SJSA1 (cell line): ENCODE measurements around the gene REXO1. TPM values are rescaled to one million over a fixed set of nuclear protein-coding genes. Genes with fewer than 3 reads are reported as not detected.
"Not testable (repeated sequence)": the region's sequence is repeated elsewhere in the genome, so short reads cannot be mapped to it uniquely, and the experiment has no call there.

Experiments used
- DNase-seq, 2 experiments: peaks; one replicate each; pipeline ENCODE4 v3.0.0-alpha.2; 2015 to 2020; ENCODE audit warnings: low spot score in 2 of 2, low read depth in 1 of 2
- H3K27ac ChIP-seq: fragments of 250-450 bp; sonication (Bioruptor Pico); 2 replicates; pipeline ENCODE4 v1.5.1; 2020; ENCODE audit warnings: mild to moderate bottlenecking, moderate library complexity
- H3K27me3 ChIP-seq: fragments of 250-450 bp; sonication (Bioruptor Pico); replicated peaks from 2 replicates; pipeline ENCODE4 v1.5.1; 2020; ENCODE audit warnings: mild to moderate bottlenecking, moderate library complexity
- H3K36me3 ChIP-seq: fragments of 250-450 bp; sonication (Bioruptor Pico); 2 replicates; pipeline ENCODE4 v1.5.1; 2020; ENCODE audit warnings: mild to moderate bottlenecking
- H3K4me1 ChIP-seq: fragments of 250-450 bp; sonication (Bioruptor Pico); replicated peaks from 2 replicates; pipeline ENCODE4 v1.6.1; 2021; ENCODE audit warnings: mild to moderate bottlenecking
- H3K4me3 ChIP-seq: fragments of 250-450 bp; sonication (Bioruptor Pico); 2 replicates; pipeline ENCODE4 v1.5.1; 2020; ENCODE audit warnings: mild to moderate bottlenecking
- H3K9me3 ChIP-seq: fragments of 250-450 bp; sonication (Bioruptor Pico); replicated peaks from 2 replicates; pipeline ENCODE4 v1.5.1; 2020; ENCODE audit warnings: mild to moderate bottlenecking
- total RNA-seq: library from RNA; depleted of rRNA; stranded (reverse); fragments of >200 nt; shearing (Covaris generic); gene quantifications from 2 replicates; pipeline ENCODE4 v1.2.3, GENCODE V29; 2014

The REXO1 gene
- total RNA-seq, 1 experiment from 2014 or later = 14.1 TPM

DNA sequence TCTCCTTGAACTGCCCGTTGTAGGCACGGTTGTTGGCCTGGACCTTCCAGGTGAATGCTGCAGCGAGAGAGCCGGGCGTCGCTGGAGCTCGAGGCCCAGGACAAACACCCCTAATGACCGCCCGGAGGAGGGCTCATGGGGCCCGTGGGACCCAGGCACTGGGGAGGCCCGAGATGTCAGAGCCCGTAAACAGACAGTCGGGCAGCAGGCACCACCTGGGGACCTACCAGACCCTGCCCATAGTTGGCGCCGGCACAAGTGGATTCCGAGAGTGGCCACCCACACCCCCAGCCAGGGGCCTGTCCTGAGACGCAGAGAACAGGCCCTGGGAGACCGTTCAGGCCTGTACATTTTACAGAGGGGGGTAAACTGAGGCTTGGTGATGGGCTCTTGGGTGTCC, 38.6 kb downstream of the REXO1 start:
- Histone ChIP-seq H3K36me3 (peaks cover 9% of the 10 kb centered on the region), H3K9me3 (no peaks in the 10 kb centered on the region), H3K4me3 (no peak overlapping the region), H3K4me1 (peaks cover 21% of the 10 kb centered on the region), H3K27me3 (no peaks in the 10 kb centered on the region), H3K27ac (no peak overlapping the region)
- no peak for DNase-seq

DNA sequence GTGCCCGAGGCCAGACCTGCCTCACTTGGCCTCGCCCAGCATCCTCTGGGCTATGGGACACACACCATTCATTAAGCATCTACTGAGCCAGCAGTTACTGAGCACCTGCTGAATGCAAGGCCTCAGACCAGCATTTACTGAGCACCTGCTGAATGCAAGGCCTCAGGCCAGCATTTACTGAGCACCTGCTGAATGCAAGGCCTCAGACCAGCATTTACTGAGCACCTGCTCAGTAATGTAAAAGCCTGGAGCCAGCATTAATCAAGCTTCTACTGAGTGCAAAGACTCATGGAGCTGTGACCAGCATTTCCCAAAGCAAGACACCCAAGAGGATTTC, 39.9 kb downstream of the REXO1 start:
- peaks cover 20% of the 10 kb centered on the region for H3K4me1 ChIP-seq

DNA sequence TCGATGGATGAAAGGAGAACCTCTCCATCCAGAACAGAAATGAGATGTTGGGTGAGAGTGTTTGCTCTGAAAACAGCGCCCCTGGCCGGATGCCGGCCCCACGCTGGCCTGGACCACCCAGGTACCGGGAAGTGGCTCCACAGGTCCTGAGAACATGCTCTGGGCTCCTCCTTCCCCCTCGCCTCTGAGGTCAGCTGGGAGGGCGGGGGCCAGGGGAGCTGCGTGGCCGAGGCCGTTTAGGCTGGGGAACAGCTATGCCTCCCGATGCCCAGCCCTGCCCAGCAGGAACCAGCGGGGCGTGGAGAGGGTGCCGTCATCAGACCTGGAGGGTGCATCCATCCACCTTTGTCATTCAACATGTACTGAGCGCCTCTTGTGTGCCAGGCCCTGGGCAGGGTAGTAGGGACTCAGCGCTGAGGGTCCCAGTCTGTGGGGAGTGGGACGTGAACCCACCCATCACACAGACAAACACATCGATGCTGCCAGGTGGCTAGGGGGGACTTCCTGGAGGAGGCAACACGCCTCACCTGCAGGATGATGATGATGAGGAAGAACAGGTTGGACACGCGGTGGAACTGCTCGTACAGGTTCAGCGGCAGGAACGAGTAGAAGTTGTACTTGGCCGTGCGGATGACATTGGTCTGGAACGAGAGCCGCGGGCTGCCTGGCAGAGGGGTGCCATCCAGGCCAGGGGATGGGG, 40.4 kb downstream of the REXO1 start:
- H3K4me3 ChIP-seq = no peak overlapping the region
- H3K27me3 ChIP-seq = no peaks in the 10 kb centered on the region
- peaks cover 14% of the 10 kb centered on the region for H3K4me1 ChIP-seq
- H3K9me3 ChIP-seq = no peaks in the 10 kb centered on the region
- no peak overlapping the region for H3K27ac ChIP-seq
- H3K36me3 ChIP-seq = peaks cover 6% of the 10 kb centered on the region
- peak in 1 of 2 experiments; percentile 43 for DNase-seq

More for the DNA sequence above, 39.9 kb downstream of the REXO1 start:
- no peak overlapping the region for H3K4me3 ChIP-seq
- no peaks in the 10 kb centered on the region for H3K9me3 ChIP-seq
- no peak for DNase-seq
- no peaks in the 10 kb centered on the region for H3K27me3 ChIP-seq
- no peak overlapping the region for H3K27ac ChIP-seq
- H3K36me3 ChIP-seq = peaks cover 6% of the 10 kb centered on the region

DNA sequence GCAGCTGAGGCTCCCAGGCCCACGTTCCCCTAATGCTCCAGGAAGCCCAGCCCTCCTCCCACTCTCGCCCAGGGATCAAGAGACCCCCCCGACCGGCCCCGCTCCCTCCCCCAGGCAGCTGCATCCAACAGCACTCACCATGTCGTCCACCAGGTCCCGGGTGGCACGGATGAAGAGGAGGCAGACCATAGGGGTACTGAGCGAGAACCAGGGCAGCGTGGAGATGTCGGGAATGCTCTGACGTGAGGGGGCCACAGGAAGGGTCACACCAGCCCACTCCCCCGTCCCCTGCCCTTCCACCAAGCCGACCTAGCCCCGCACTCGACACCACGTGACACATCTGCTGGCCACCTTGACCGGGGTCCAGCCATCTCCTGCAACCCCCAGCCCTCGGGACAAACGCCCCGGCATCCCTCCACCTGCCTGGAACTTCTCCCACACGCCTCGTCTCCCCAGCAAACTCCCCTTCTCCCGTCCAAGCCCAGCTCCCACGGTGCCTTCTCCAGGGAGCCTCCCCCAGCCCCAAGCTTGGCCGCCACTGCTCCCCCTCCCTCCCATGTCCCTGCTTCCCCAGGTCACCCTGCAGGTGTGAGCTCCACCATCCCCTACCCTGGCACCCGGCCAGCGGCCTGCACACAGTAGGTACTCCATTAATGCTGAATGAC, 41.1 kb downstream of the REXO1 start:
- Histone ChIP-seq H3K4me3 (no peak overlapping the region), H3K4me1 (peaks cover 12% of the 10 kb centered on the region), H3K27me3 (no peaks in the 10 kb centered on the region), H3K9me3 (no peaks in the 10 kb centered on the region), H3K27ac (no peak overlapping the region), H3K36me3 (peaks cover 6% of the 10 kb centered on the region)
- DNase-seq = peak in 1 of 2 experiments; percentile 48

DNA sequence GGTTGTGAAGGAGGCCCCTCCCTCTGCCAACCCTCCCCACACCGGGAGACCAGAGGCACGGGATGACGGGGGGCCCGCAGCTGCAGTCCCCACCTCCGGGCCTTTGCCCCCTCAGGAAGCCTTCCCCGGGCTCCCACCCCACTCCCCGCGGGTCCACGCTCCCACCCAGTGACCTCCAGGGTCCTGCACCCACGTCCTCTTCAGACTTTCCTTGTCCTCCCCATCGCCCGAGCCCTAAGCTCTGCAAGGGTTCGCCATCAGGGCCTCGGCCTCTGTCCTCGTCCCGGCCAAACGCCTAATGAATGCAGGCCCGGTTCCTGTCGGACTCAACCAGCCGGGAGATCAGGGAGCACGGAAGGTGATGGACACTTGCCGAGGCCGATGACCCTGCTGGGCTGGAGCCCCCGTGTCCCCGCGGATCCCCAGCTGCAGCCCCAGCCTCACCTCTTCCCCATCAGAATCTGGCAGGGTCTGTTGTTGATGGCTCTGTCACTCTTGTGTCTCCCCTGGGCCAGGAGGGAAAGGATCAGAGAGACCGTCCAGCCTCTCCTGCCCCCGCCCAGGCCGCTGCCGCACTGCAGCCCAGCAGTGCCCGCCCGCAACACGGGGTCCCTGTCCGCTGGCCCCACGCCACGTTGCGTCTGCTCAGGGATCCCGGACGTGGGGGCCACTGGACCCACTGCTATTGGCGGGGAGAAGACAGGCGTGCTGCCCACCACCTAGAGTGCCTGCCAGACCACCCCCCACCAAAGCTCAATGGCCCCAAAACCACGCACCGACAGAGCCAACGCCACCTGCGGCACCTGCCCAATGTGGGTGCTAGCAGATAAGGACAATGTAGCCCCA, 41.9 kb downstream of the REXO1 start:
- H3K9me3 ChIP-seq = no peaks in the 10 kb centered on the region
- peaks cover 6% of the 10 kb centered on the region for H3K36me3 ChIP-seq
- H3K4me1 ChIP-seq = peaks cover 7% of the 10 kb centered on the region
- no peak overlapping the region for H3K27ac ChIP-seq
- no peak overlapping the region for H3K4me3 ChIP-seq
- DNase-seq = peak in 1 of 2 experiments; percentile 43
- no peaks in the 10 kb centered on the region for H3K27me3 ChIP-seq

DNA sequence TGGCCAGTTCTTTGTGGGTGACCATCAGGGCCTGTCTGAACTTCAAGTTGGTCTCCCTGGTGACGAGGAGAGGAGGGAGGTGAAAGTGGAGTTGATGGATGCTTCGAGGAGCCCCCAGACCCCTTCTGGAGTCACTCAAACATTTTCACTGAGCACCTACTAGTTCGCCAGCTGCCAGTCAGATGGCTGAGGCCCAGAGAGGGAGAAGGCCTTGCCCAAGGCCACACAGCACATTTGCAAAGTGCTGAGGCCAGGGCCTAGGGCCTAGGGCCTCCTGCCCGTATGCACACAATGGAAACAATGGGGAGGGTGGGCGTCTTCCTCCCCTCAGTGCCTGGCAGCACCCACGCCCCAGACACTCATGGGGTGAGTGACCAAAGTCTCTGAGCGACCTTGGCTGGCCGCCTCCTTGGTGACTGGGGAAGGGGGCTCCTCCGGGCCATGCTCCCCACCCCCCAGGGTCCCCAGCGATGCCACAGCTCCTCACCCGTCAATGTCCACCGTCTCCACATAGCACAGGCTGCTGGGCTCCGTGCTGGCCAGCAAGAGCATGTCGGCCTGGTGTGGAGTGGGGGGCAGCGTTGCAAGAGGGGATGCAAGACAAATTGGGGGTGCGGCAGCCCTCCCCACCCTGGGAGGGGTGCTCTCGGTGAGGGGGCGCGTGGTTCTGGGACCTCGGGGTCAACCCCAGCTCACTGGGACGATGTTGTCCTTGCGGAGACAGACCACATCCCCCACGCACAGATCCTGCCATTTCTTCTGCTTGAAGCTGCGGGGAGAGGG, 42.7 kb downstream of the REXO1 start:
- peak in 1 of 2 experiments; percentile 42 for DNase-seq
- no peaks in the 10 kb centered on the region for H3K4me1 ChIP-seq
- peaks cover 6% of the 10 kb centered on the region for H3K36me3 ChIP-seq
- no peaks in the 10 kb centered on the region for H3K27me3 ChIP-seq
- no peaks in the 10 kb centered on the region for H3K9me3 ChIP-seq
- no peak overlapping the region for H3K4me3 ChIP-seq
- no peak overlapping the region for H3K27ac ChIP-seq

DNA sequence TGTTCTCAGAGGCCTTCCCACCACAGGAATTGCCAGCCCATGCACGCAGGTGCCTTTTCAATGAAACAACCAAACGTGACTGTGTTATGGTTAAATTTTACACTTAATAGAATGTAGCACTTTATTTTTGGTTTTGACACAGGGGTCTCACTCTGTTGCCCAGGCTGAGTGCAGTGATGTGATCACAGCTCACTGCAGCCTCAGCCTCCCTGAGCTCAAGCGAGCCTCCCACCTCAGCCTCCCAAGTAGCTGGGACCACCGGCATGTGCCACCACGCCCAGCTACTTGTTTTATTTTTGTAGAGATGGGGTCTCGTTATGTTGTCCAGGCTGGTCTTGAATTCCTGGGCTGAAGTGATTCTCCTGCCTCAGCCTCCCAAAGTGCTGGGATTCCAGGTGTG, 43.4 kb downstream of the REXO1 start:
- Histone ChIP-seq H3K27ac (no peak overlapping the region), H3K36me3 (peaks cover 6% of the 10 kb centered on the region), H3K4me1 (no peaks in the 10 kb centered on the region), H3K9me3 (no peaks in the 10 kb centered on the region), H3K4me3 (no peak overlapping the region), H3K27me3 (no peaks in the 10 kb centered on the region)
- DNase-seq = no peak

DNA sequence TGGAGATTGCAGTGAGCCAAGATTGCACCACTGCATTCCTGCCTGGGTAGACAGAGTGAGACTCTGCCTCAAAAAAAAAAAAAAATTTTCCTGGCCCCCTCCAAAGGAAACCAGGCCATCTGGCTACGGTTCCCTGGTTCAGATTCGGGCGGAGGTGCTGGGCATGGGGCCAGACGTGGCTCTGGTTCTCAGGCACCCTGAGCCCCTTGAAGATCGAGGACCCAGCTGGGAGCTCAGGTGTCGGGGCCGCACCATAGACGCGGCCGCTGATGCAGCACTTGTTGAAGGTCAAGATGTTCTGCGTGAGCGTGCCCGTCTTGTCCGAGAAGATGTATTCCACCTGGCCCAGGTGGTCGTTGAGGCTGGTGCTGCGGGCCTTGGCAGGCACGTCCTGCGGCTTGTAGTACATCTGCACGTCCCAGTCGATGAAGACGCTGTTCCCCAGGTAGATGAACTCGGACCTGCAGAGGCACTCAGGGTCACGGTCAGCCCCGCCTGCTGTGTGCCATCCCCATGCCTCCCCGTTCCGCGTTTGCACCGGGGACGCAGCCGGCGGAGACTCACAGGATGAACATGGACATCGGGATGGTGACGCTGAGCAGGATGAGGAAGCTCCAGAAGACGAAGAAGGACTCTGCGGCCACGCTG, 48.5 kb downstream of the REXO1 start:
- H3K36me3 ChIP-seq = peaks cover 2% of the 10 kb centered on the region
- H3K4me3 ChIP-seq = no peak overlapping the region
- H3K4me1 ChIP-seq = peaks cover 9% of the 10 kb centered on the region
- no peak for DNase-seq
- 0 out of 2 replicates have a peak, but pooled peaks cover 4% of the 10 kb centered on the region for H3K27me3 ChIP-seq
- no peaks in the 10 kb centered on the region; the same call in 1 of the 2 replicates for H3K9me3 ChIP-seq
- no peak overlapping the region for H3K27ac ChIP-seq

DNA sequence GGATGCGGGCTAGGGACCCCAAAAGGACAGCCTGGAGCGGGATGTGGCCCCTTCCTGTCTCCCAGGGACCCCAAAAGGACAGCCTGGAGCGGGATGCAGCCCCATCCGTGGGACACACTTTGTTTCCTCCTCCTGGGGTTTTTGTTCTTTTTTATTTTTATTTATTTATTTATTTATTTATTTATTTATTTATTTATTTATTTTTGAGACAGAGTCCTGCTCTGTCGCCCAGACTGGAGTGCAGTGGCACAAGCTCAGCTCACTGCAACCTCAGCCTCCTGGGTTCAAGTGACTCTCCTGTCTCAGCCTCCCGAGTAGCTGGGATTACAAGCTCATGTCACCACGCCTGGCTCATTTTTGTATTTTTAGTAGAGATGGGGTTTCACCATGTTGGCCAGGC, 51.0 kb downstream of the REXO1 start:
- DNase-seq, H3K4me1 ChIP-seq, H3K9me3 ChIP-seq, H3K4me3 ChIP-seq, H3K27me3 ChIP-seq, H3K36me3 ChIP-seq, H3K27ac ChIP-seq: not testable (repeated sequence)

DNA sequence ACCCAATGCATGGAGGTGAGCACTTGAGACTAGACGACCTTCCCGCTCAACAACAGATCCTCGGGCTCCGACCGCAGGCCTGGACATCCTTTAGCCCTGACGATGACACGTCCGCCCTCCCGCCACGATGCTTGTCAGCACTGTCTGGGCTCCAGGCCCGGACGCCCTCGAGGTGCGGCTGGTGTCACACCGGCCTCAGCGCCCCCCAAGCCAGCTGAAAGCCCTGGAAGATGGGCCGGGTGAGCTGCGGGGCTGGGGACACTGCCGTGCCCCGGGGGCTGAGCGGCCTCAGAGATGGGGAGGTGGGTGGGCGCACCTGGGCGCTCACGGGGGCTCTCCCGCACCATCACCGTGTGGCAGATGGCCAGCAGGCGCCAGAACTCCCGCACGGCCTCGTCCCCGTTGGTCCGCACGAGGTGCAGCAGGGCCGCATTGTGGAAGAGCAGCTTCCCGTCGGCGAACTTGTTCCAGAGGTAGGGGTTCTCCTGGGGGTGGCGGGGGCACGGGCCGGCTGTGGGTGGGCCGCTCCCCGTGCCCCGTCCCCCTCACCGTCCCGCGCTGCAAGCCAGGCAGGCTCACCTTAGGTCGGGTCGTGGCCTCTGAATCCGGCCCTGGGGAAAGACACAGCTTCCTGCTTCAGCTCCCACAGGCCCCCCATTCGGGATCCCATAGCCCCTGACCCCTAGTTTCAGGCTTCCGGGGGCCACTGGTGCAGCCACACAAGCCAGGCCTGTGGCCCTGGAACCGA, 51.7 kb downstream of the REXO1 start:
- Histone ChIP-seq H3K27me3 (0 out of 2 replicates have a peak, but pooled peaks cover 4% of the 10 kb centered on the region), H3K27ac (no peak overlapping the region), H3K9me3 (no peaks in the 10 kb centered on the region; the same call in 1 of the 2 replicates), H3K4me3 (no peak overlapping the region), H3K4me1 (peaks cover 9% of the 10 kb centered on the region), H3K36me3 (no peaks in the 10 kb centered on the region; the same call in 1 of the 2 replicates)
- DNase-seq = no peak

DNA sequence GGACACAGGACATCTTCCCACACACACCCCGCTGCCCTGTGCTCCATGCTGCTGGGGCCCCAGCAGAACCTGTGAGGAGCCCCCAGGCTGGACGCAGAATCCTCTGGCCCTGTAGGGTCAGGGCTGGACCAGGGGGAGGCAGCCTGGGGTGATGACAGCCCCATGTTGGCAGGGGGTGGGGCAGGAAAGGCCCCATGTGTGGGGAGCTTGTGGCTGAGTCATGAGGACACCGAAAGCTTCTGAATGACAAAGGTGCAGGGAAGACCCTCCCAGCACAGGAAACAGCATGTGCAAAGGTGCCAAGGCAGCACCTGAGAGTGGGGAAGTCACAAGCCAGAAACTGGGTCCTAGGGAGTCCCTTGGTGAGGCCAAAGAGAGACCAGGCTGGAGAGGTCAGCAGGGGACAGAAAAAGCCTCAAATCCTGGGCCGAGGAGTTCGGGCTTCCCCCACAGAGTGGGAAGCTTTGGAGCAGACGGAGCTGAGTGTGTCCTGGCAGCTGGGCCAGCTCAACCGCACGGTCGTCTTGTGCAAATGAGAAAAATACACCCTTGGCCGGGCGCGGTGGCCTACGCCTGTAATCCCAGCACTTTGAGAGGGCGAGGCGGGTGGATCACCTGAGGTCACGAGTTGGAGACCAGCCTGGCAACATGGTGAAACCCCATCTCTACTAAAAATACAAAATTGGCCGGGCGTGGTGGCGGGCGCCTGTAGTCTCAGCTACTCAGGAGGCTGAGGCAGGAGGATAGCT, 53.7 kb downstream of the REXO1 start:
- DNase-seq = no peak
- peaks cover 9% of the 10 kb centered on the region for H3K4me1 ChIP-seq
- H3K9me3 ChIP-seq = peaks cover 3% of the 10 kb centered on the region
- H3K4me3 ChIP-seq = no peak overlapping the region
- no peaks in the 10 kb centered on the region for H3K36me3 ChIP-seq
- no peak overlapping the region for H3K27ac ChIP-seq
- H3K27me3 ChIP-seq = peaks cover 7% of the 10 kb centered on the region; the same call in 1 of the 2 replicates

DNA sequence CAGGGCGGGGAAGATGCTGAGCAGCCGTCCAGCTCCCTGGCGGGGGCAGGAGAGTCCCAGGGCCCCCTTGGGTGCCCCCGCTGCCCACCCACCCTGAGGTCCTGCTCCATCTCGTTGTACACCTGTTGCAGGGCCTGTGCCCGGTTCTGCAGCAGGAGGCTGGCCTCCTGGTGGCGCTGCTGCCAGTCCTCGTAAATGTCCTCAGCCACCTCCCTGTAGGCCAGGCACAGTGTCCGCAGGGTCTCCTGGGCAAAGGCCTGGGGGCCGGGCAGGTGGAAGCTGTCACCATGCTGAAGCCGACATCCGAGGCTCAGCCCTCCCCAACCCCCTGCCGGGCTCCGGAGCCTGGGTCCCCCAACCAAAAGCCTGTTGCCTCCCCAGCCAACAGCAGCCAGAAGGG, 56.4 kb downstream of the REXO1 start:
- H3K36me3 ChIP-seq = no peaks in the 10 kb centered on the region
- no peak overlapping the region for H3K27ac ChIP-seq
- no peak overlapping the region for H3K4me3 ChIP-seq
- peaks cover 3% of the 10 kb centered on the region for H3K9me3 ChIP-seq
- DNase-seq = peak in 1 of 2 experiments; percentile 40
- H3K27me3 ChIP-seq = peaks cover 17% of the 10 kb centered on the region
- peaks cover 9% of the 10 kb centered on the region for H3K4me1 ChIP-seq
